22Rv1 (cell line): Measurements from ENCODE around the gene SPAG17.
A peak's percentile ranks its signal among the peaks of the same experiment; 100 is the strongest.

Source experiments
- H3K27ac ChIP-seq: fragments of 450-650 bp; 2 replicates; pipeline ENCODE4 v1.5.1; 2017
- CTCF ChIP-seq: fragments of 450-650 bp; IDR thresholded peaks from 2 replicates; pipeline ENCODE4 v1.5.1; 2017; ENCODE audit warnings: mild to moderate bottlenecking
- ZFX ChIP-seq: fragments of 450-650 bp; IDR thresholded peaks from 2 replicates; pipeline ENCODE4 v1.6.1; 2017; ENCODE audit warnings: antibody characterized with exemption, borderline replicate concordance

SPAG17 gene

GRCh38 chr1:117967881-117968280 lies 217.1 kb downstream of the SPAG17 start:
- H3K27ac ChIP-seq, result no peak overlapping the region
- no peak for TF ChIP-seq CTCF
- TF ChIP-seq ZFX, result no peak

DNA sequence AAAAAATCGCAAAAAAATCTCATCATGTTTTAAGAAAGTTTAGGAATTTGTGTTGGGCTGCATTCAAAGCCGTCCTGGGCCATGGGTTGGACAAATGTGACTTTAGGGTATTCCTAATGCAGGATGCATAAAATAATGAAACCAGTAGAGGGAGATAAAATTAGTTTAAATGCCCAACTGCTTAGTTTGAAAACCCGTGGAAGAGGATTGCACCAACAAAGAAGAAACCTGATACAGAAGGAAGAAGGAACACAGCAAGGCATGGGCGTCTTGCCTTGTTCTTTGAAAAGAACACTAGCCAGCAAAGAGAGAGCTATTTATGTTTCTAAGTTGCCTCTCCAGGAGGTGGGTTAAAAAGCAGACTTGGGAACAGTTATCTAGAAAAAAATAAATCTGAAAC lies 217.6 kb downstream of the SPAG17 start:
- no peak overlapping the region for H3K27ac ChIP-seq
- no peak for TF ChIP-seq ZFX
- peak; percentile 30 for TF ChIP-seq CTCF

- H3K27ac ChIP-seq, result no peak overlapping the region
- TF ChIP-seq CTCF (no peak), ZFX (no peak)
Measured at GRCh38 chr1:117964290-117965038, 220.6 kb downstream of the SPAG17 start.

- TF ChIP-seq ZFX (no peak), CTCF (no peak)
- no peak overlapping the region for H3K27ac ChIP-seq
Measured at GRCh38 chr1:117959364-117959763, 225.7 kb downstream of the SPAG17 start.

- no peak for TF ChIP-seq ZFX
- no peak for TF ChIP-seq CTCF
- no peak overlapping the region for H3K27ac ChIP-seq
Measured at GRCh38 chr1:117952386-117952785, 232.6 kb downstream of the SPAG17 start.

GRCh38 chr1:117942293-117942692 lies 242.7 kb downstream of the SPAG17 start:
- no peak overlapping the region for H3K27ac ChIP-seq

More at GRCh38 chr1:117942293-117942692, 242.7 kb downstream of the SPAG17 start:
- TF ChIP-seq ZFX (no peak), CTCF (no peak)
